NB4 (cell line): ENCODE data around the gene OTUD3.

Source experiments
- DNase-seq: peaks from one replicate; pipeline ENCODE4 v3.0.0; 2010; ENCODE audit warnings: low read depth
- H3K4me3 ChIP-seq: one replicate; pipeline ENCODE4 v1.5.1; 2011; ENCODE audit warnings: mild to moderate bottlenecking, low read depth, low read length, moderate library complexity
- MYC ChIP-seq: IDR thresholded peaks from 2 replicates; pipeline ENCODE4 v1.6.1; 2011; ENCODE audit warnings: low read depth, low read length
- POLR2A ChIP-seq: IDR thresholded peaks from 2 replicates; pipeline ENCODE4 v1.6.1; 2011; ENCODE audit warnings: mild to moderate bottlenecking; ENCODE audit not compliant: insufficient read length; ENCODE audit errors: extremely low read depth
- TF ChIP-seq, protein P1 (sequence below): IDR thresholded peaks from 2 replicates; pipeline ENCODE4 v1.6.1; 2011; ENCODE audit warnings: low read depth, low read length
- TF ChIP-seq, protein P2 (sequence below): IDR thresholded peaks from one replicate; pipeline ENCODE4 v1.5.1; 2012; ENCODE audit warnings: low read depth, low read length

OTUD3 gene

DNA sequence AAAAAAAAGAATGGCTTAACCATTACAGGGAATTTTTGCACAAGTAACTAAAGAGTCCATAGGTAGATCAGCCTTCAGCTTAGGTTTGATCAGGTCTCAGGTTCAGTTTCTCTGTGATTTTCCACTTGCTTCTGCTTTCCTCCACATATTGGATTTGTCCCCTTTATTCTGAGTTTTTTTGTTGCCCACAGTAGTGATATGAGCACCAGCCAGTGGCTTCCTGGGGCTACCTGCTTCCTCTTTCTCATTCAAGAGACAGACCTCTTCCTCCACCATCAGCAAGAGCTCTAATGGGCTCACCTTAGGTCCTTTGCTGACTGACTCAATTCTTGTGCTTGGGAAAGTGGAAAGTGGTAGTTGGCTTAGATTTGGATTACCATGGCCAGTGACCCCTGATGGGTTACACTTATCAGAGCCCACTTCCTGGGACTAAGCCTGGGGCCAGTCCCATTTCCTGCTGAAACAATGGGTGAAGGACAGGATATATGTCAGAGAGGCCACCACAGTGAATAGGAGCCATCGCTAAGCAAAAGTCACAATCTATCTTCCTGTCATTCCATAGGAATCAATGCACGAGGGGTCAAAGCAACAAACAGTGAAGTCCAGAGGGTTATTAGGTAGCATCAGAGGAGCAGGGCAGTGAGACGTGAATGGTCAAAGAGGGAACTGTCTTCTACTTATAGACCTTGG, 54.0 kb downstream of the OTUD3 start:
- peak; percentile 10 for DNase-seq
- TF ChIP-seq, protein P1, sequence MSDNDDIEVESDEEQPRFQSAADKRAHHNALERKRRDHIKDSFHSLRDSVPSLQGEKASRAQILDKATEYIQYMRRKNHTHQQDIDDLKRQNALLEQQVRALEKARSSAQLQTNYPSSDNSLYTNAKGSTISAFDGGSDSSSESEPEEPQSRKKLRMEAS = no peak
- TF ChIP-seq MYC = no peak
- TF ChIP-seq, protein P2, sequence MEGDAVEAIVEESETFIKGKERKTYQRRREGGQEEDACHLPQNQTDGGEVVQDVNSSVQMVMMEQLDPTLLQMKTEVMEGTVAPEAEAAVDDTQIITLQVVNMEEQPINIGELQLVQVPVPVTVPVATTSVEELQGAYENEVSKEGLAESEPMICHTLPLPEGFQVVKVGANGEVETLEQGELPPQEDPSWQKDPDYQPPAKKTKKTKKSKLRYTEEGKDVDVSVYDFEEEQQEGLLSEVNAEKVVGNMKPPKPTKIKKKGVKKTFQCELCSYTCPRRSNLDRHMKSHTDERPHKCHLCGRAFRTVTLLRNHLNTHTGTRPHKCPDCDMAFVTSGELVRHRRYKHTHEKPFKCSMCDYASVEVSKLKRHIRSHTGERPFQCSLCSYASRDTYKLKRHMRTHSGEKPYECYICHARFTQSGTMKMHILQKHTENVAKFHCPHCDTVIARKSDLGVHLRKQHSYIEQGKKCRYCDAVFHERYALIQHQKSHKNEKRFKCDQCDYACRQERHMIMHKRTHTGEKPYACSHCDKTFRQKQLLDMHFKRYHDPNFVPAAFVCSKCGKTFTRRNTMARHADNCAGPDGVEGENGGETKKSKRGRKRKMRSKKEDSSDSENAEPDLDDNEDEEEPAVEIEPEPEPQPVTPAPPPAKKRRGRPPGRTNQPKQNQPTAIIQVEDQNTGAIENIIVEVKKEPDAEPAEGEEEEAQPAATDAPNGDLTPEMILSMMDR = no peak
- no peak for TF ChIP-seq POLR2A
- H3K4me3 ChIP-seq = no peak overlapping the region

GRCh38 chr1:19938472-19938871, 56.3 kb downstream of the OTUD3 start:
- H3K4me3 ChIP-seq = no peak overlapping the region
- no peak for TF ChIP-seq POLR2A
- TF ChIP-seq, protein P1 = no peak
- TF ChIP-seq MYC = no peak
- TF ChIP-seq, protein P2 = no peak
- DNase-seq = no peak

GRCh38 chr1:19940486-19941205, 58.5 kb downstream of the OTUD3 start:
- H3K4me3 ChIP-seq = no peak overlapping the region
- TF ChIP-seq, protein P2 = no peak
- DNase-seq = no peak

DNA sequence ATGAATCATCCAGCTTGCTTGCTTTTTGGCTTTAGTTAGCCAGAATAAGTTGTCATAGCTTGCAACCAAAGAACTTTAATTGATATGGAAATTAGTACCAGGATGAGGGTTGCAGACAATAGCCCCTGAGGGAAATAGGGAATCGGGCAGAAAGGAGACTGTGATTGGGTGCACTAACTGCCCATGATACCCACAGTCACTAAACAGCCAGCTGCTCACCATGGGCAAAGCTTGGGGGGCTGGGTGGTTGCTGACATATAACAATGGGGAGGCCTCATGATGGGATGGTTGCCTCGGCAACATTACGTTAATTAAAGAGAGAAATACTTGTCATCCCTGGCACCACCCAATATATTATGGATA, 59.0 kb downstream of the OTUD3 start:
- no peak overlapping the region for H3K4me3 ChIP-seq
- no peak for TF ChIP-seq MYC
- TF ChIP-seq, protein P2 = no peak
- no peak for DNase-seq

DNA sequence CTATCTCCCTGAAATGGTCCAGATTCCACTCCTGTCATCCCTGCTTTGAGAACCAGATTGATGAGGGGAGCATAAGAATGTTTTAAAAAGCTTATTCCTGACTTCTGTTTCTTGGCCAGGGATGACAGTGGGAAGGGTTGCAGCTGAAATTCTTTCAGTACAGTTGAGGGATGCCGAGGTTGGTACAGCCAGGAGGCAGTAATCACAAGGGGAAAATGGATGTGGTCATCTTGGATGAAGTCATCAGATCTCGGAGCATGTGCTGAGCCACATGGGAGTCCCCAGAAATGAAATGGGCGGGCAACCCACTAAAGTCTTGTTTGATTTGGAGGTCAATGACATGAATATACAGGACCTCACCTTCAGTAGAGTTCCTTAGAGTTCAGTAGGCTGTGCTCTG, 59.9 kb downstream of the OTUD3 start:
- DNase-seq = no peak
- no peak overlapping the region for H3K4me3 ChIP-seq
- TF ChIP-seq, protein P1 = no peak
- TF ChIP-seq, protein P2 = no peak
- TF ChIP-seq MYC (no peak), POLR2A (no peak)

GRCh38 chr1:19942657-19943056, 60.5 kb downstream of the OTUD3 start:
- H3K4me3 ChIP-seq = no peak overlapping the region
- TF ChIP-seq, protein P2 = no peak
- TF ChIP-seq MYC = no peak
- TF ChIP-seq, protein P1 = no peak
- no peak for TF ChIP-seq POLR2A

More at GRCh38 chr1:19942657-19943056, 60.5 kb downstream of the OTUD3 start:
- DNase-seq = no peak
